K562 (cell line): ENCODE measurements around the gene FBXW9. TPM values are rescaled to one million over a fixed set of nuclear protein-coding genes. Genes with fewer than 3 reads are reported as not detected.
A peak's percentile ranks its signal among the peaks of the same experiment; 100 is the strongest.

Experiments used
- ATAC-seq: fragments of 200-7000 bp; cut with Tn5 transposase; 3 replicates; pipeline ENCODE4 v1.9.1; 2020; ENCODE audit warnings: moderate library complexity
- BruUV-seq: library from RNA; stranded (reverse); fragments of 400-500 nt; replicated peaks from 2 replicates; lab custom pipeline; 2021; lab: Mats Ljungman, UMichigan
- CTCF ChIA-PET: fragments of 300-600 bp; formaldehyde crosslinking; extraction: SDS; loops from one replicate; lab custom pipeline; 2021; ENCODE audit warnings: low intra/inter-chr PET ratio; lab: Yijun Ruan, JAX
- POLR2A ChIA-PET: fragments of 300-600, 350-650 bp; sonication (Branson Sonifier 250); formaldehyde crosslinking; extraction: SDS; loops from one replicate; lab custom pipeline; 2021; ENCODE audit warnings: antibody characterized with exemption, inconsistent platforms; lab: Yijun Ruan, JAX
- DNase-seq, 4 experiments: peaks; one replicate each; pipeline versions ENCODE4 v3.0.0 to v3.0.0-alpha.2; 2011 to 2018; ENCODE audit warnings: low spot score in 3 of 4, mixed read lengths in 3 of 4; ENCODE audit errors: extremely low read depth in 1 of 4
- FAIRE-seq: peaks from 2 replicates; lab custom pipeline; 2011; peaks lifted over from hg19 to GRCh38; lab: Jason Lieb, UNC
- H2AFZ ChIP-seq: 2 replicates; pipeline ENCODE4 v1.6.0; 2011; ENCODE audit warnings: low read depth, low read length, control low read depth, inconsistent platforms
- H3K27ac ChIP-seq: fragments of 200-600 bp; 3 replicates; pipeline ENCODE4 v1.8.0; 2011; ENCODE audit warnings: low read depth, mild to moderate bottlenecking, control low read depth, inconsistent platforms, low read length, moderate library complexity, mixed read lengths; ENCODE audit errors: extremely low read depth
- H3K27me3 ChIP-seq, 2 experiments: fragments of 300-600 bp in 1 of 2; 2 replicates in 1 of 2; 3 replicates in 1 of 2; pipeline versions ENCODE4 v1.6.0 to v1.8.0; 2011; ENCODE audit warnings: inconsistent platforms in 2 of 2, low read length in 2 of 2, mild to moderate bottlenecking in 1 of 2, mixed read lengths in 1 of 2, moderate library complexity in 1 of 2; ENCODE audit not compliant: control insufficient read depth in 2 of 2, insufficient read depth in 2 of 2
- H3K36me3 ChIP-seq: fragments of 300-600 bp; 3 replicates; pipeline ENCODE4 v1.8.0; 2011; ENCODE audit warnings: mild to moderate bottlenecking, low read length, inconsistent platforms; ENCODE audit not compliant: control insufficient read depth, insufficient read depth
- H3K4me1 ChIP-seq, 2 experiments: fragments of 200-600 bp in 1 of 2; replicated peaks in 1 of 2; 2 replicates in 1 of 2; 3 replicates in 1 of 2; pipeline versions ENCODE4 v1.5.1 to v1.8.0; 2011; ENCODE audit warnings: inconsistent platforms in 2 of 2, low read length in 2 of 2, mild to moderate bottlenecking in 1 of 2, mixed read lengths in 1 of 2, moderate library complexity in 1 of 2; ENCODE audit not compliant: control insufficient read depth in 2 of 2, insufficient read depth in 2 of 2
- H3K4me2 ChIP-seq: 2 replicates; pipeline ENCODE4 v1.6.1; 2011; ENCODE audit warnings: low read length, control low read depth, inconsistent platforms, mixed read lengths; ENCODE audit not compliant: insufficient read depth
- H3K4me3 ChIP-seq: fragments of 200-600 bp; sonication (generic), shearing (Covaris generic); 2 replicates; pipeline ENCODE4 v1.5.1; 2016; ENCODE audit warnings: control low read depth, inconsistent platforms
- H3K79me2 ChIP-seq: fragments of 200-600 bp; 3 replicates; pipeline ENCODE4 v1.8.0; 2011; ENCODE audit warnings: low read length, inconsistent platforms; ENCODE audit not compliant: control insufficient read depth, insufficient read depth
- H3K9ac ChIP-seq, 2 experiments: 2 replicates each; pipeline versions ENCODE4 v1.6.0 to v1.6.1; 2011; ENCODE audit warnings: low read depth in 2 of 2, low read length in 2 of 2, control low read depth in 1 of 2, inconsistent platforms in 1 of 2, mild to moderate bottlenecking in 1 of 2, mixed read lengths in 1 of 2; ENCODE audit not compliant: insufficient read depth in 1 of 2
- H3K9me1 ChIP-seq: one replicate; pipeline ENCODE4 v1.6.0; 2011; ENCODE audit warnings: inconsistent platforms, mild to moderate bottlenecking, low read length, moderate library complexity; ENCODE audit not compliant: control insufficient read depth, insufficient read depth
- H3K9me3 ChIP-seq: replicated peaks from 2 replicates; pipeline ENCODE4 v1.5.1; 2011; ENCODE audit warnings: low read depth, low read length, inconsistent platforms; ENCODE audit not compliant: control insufficient read depth, insufficient read depth
- H4K20me1 ChIP-seq: replicated peaks from 2 replicates; pipeline ENCODE4 v1.6.1; 2011; ENCODE audit warnings: low read length, inconsistent platforms, mixed read lengths; ENCODE audit not compliant: control insufficient read depth, insufficient read depth
- CBX1 ChIP-seq: sonication (generic); IDR thresholded peaks from 2 replicates; pipeline ENCODE4 v1.6.1; 2016; ENCODE audit warnings: antibody characterized with exemption, low read depth, mild to moderate bottlenecking
- HNRNPH1 ChIP-seq: fragments of 200-400 bp; formaldehyde crosslinking; optimal IDR thresholded peaks from 2 replicates; pipeline ENCODE3; 2017; ENCODE audit warnings: low read depth, mild to moderate bottlenecking, low read length, moderate library complexity
- HSF4 ChIP-seq: fragments of 250-450 bp; sonication (Bioruptor Pico); IDR thresholded peaks from 2 replicates; pipeline ENCODE4 v2.1.2; 2022; ENCODE audit warnings: mild to moderate bottlenecking, moderate library complexity, borderline replicate concordance
- MAZ ChIP-seq, 2 experiments: fragments of 450-650 bp in 1 of 2; sonication (generic) in 1 of 2; formaldehyde crosslinking; IDR thresholded peaks in 1 of 2; conservative IDR thresholded peaks in 1 of 2; 2 replicates each; pipeline versions ENCODE4 v1.4.0 to v1.5.0; 2020; ENCODE audit warnings: mild to moderate bottlenecking in 1 of 2, missing genetic modification reagents in 1 of 2
- NRF1 ChIP-seq, 2 experiments: fragments of 450-650 bp; IDR thresholded peaks in 1 of 2; conservative IDR thresholded peaks in 1 of 2; 2 replicates each; pipeline ENCODE4 v1.6.1; 2014; ENCODE audit warnings: mild to moderate bottlenecking in 2 of 2
- RFX1 ChIP-seq: fragments of 450-650 bp; IDR thresholded peaks from 2 replicates; pipeline ENCODE4 v1.6.1; 2016; ENCODE audit warnings: mild to moderate bottlenecking, moderate library complexity
- WGBS: fragments of 100-300 bp; shearing (Covaris generic); methylation state at CpG from one replicate; pipeline ENCODE4 v1.1.6; 2016; ENCODE audit warnings: low coverage, mixed read lengths; ENCODE audit not compliant: insufficient coverage; ENCODE audit errors: missing lambda C conversion rate; 5-methylcytosine and 5-hydroxymethylcytosine counted together
- in situ Hi-C: fragments of 300-500 bp; cut with MboI; formaldehyde crosslinking; loops from 4 replicates; pipeline ENCODE4 v1.15.0; 2018; ENCODE audit warnings: inconsistent platforms, mixed read lengths
- intact Hi-C: fragments of 100-400 bp; cut with micrococcal nuclease; formaldehyde crosslinking; loops from 2 replicates; pipeline ENCODE4 v1.14.2; 2022
- polyA plus RNA-seq, 8 experiments: library from polyadenylated mRNA; depleted of rRNA in 4 of 8; stranded (reverse) in 5 of 8; unstranded in 3 of 8; fragments of >200 nt; fragmentation: Nextera tagmentation in 2 of 8; fragmentation: Illumina TruSeq in 1 of 8; extraction: Ambion mirVana in 2 of 8; extraction: Trizol in 1 of 8; gene quantifications; 2 replicates each; pipeline versions ENCODE4 v1.2.1 to v1.2.3, GENCODE V29; 2011 to 2014; ENCODE audit warnings: inconsistent platforms in 1 of 8, missing spikeins in 1 of 8
- total RNA-seq, 7 experiments: library from RNA; depleted of rRNA in 6 of 7; stranded (reverse); fragments of >200 nt in 6 of 7; fragmentation: Illumina TruSeq in 2 of 7; extraction: Trizol in 2 of 7; gene quantifications; 2 replicates each; pipeline versions ENCODE4 v1.2.1 to v1.2.3, GENCODE V29; 2011 to 2021; ENCODE audit warnings: low replicate concordance in 1 of 7
- TF ChIP-seq, protein P1 (sequence below): fragments of 450-650 bp; IDR thresholded peaks from 2 replicates; pipeline ENCODE4 v1.6.1; 2014; ENCODE audit warnings: low read depth, mild to moderate bottlenecking, moderate library complexity, borderline replicate concordance
- TF ChIP-seq, protein P2 (sequence below): sonication (generic); formaldehyde crosslinking; IDR thresholded peaks from 2 replicates; pipeline ENCODE4 v1.9.0; 2022; ENCODE audit warnings: mild to moderate bottlenecking, missing genetic modification reagents
- TF ChIP-seq, protein P3 (sequence below): sonication (generic); formaldehyde crosslinking; IDR thresholded peaks from 2 replicates; pipeline ENCODE4 v1.8.0; 2022; ENCODE audit warnings: mild to moderate bottlenecking, missing genetic modification reagents, borderline replicate concordance

The FBXW9 gene
- total and polyA plus RNA-seq, 9 of the 15 experiments (the other 6 are each of a cell fraction or from before 2014, with no cell fraction given) = 0.23 to 21.7 (median 6.2) TPM

DNA sequence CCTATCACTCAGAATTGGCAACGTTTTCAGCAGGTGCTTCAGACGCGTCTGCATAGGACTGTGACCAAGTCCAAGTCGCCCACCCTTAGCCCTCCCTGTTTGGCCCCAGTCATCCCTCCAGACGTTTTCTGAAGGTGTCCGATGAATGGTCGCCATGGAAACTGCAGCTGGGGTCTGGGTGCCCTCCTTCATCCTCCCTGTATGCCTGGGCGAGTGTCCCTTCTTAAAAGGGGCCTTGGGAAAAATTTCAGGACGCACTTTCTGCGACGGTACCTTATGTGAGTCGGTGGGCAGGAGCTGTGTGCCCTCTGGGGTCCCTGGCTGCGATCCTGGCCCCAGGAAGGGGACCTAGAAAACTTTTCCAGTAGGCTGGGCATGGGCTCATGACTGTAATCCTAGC, 55.0 kb downstream of the FBXW9 start:
- ChIA-PET POLR2A (no interaction called here), CTCF (no interaction called here)
- Histone ChIP-seq H3K4me3 (no peak overlapping the region), H2AFZ (no peak overlapping the region), H3K9me1 (no peaks in the 10 kb centered on the region), H3K36me3 (no peaks in the 10 kb centered on the region), H3K27me3 (no peaks in the 10 kb centered on the region), H3K9ac (no peak overlapping the region), H4K20me1 (no peaks in the 10 kb centered on the region), H3K4me1 (peaks cover 2 to 15% of the 10 kb centered on the region in 2 experiments; a peak in 2 of 5 replicates), H3K79me2 (no peaks in the 10 kb centered on the region), H3K27ac (no peak overlapping the region), H3K4me2 (no peak overlapping the region), H3K9me3 (0 out of 2 replicates have a peak, but pooled peaks cover 6% of the 10 kb centered on the region)
- in situ Hi-C loops (no loop called here), intact Hi-C loops (no loop called here)
- ATAC-seq (no peak), DNase-seq (no peak), FAIRE-seq (no peak)
- BruUV-seq = no TSS peak
- 47% methylated on average over 13 of the region's 13 CpGs for WGBS
- peak; percentile 44 for TF ChIP-seq RFX1
- no peak for TF ChIP-seq HNRNPH1

DNA sequence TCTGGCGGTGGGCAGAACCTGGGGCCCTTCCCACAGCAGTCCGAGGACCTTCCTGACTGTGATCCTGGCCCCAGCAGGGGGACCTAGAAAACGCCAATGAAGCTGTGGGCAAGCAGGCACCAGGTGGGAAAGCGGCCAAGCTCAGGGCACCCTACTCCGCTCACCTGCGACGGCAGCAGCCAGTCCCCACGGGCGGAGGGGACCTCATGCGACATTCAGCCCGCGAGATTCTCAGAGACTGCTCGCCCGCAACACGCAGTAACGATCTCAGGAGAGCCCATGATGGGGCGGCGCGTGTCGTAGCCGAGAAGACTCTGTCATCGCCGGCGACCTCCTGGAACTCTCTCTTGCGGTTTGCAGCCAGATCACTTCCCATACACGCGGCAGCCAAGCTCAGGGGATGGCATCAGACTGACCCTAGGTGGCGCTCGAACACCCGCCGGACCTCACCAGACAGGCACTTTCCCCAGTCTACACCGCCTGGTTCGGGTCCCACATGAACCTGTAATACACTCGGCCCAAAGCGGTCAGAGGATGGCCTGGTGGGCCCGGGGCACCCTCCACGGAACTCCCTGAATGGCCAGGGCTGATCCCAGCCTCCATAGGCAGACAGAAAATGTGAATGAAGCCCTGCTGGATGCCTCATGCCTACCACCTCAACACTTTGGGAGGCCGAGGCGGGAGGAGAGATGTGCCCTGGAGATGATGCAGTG, 56.4 kb downstream of the FBXW9 start:
- CTCF ChIA-PET = no interaction called here
- DNase-seq (peak; percentile 78 to 87 (median 84)), FAIRE-seq (peak; percentile 89), ATAC-seq (peak; percentile 99)
- in situ Hi-C loops (no loop called here), intact Hi-C loops (loop anchor here (1.0 kb wide), 1 partner anchor 32 kb away; no protein-coding TSS in a partner anchor)
- 33% methylated on average over 33 of the region's 39 CpGs for WGBS
- peaks cover 2 to 13% of the 10 kb centered on the region in 2 experiments; a peak in 2 of 5 replicates for H3K4me1 ChIP-seq
- H3K27me3 ChIP-seq = no peaks in the 10 kb centered on the region
- POLR2A ChIA-PET = interaction anchor here (0.7 to 1.3 kb wide), 5 partner anchors 9 to 1826 kb away, joined by 3 to 4 read pairs (median 3); a partner anchor contains a TSS
- H4K20me1 ChIP-seq = no peaks in the 10 kb centered on the region
- BruUV-seq = no TSS peak
- H3K4me2 ChIP-seq = peak overlapping the region; percentile 60
- no peaks in the 10 kb centered on the region for H3K36me3 ChIP-seq
- H3K79me2 ChIP-seq = no peaks in the 10 kb centered on the region
- H3K9me3 ChIP-seq = 0 out of 2 replicates have a peak, but pooled peaks cover 6% of the 10 kb centered on the region
- no peak overlapping the region for H3K27ac ChIP-seq
- H2AFZ ChIP-seq = peak overlapping the region; percentile 96
- peak overlapping the region; percentile 16 to 83; a peak in 3 of 4 replicates for H3K9ac ChIP-seq
- no peaks in the 10 kb centered on the region for H3K9me1 ChIP-seq
- H3K4me3 ChIP-seq = no peak overlapping the region
- TF ChIP-seq CBX1 (peak; percentile 59; the same call in 1 of the 2 replicates), HSF4 (CRISPR knock-in tag) (no peak), NRF1 (conservative IDR thresholded peaks at IDR 0.05 in 1 of 2, IDR thresholded peaks at IDR 0.05 in 1 of 2) (no peak), MAZ (CRISPR knock-in tag; conservative IDR thresholded peaks at IDR 0.05 in 1 of 2, IDR thresholded peaks at IDR 0.05 in 1 of 2) (peak in 1 of 2 experiments; percentile 52; a peak in 1 of 4 replicates)
- TF ChIP-seq, protein P1, sequence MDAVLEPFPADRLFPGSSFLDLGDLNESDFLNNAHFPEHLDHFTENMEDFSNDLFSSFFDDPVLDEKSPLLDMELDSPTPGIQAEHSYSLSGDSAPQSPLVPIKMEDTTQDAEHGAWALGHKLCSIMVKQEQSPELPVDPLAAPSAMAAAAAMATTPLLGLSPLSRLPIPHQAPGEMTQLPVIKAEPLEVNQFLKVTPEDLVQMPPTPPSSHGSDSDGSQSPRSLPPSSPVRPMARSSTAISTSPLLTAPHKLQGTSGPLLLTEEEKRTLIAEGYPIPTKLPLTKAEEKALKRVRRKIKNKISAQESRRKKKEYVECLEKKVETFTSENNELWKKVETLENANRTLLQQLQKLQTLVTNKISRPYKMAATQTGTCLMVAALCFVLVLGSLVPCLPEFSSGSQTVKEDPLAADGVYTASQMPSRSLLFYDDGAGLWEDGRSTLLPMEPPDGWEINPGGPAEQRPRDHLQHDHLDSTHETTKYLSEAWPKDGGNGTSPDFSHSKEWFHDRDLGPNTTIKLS = peak; percentile 68; the same call in 1 of the 2 replicates
- TF ChIP-seq, protein P2, sequence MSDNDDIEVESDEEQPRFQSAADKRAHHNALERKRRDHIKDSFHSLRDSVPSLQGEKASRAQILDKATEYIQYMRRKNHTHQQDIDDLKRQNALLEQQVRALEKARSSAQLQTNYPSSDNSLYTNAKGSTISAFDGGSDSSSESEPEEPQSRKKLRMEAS (CRISPR knock-in tag) = peak; percentile 94
- TF ChIP-seq, protein P3, sequence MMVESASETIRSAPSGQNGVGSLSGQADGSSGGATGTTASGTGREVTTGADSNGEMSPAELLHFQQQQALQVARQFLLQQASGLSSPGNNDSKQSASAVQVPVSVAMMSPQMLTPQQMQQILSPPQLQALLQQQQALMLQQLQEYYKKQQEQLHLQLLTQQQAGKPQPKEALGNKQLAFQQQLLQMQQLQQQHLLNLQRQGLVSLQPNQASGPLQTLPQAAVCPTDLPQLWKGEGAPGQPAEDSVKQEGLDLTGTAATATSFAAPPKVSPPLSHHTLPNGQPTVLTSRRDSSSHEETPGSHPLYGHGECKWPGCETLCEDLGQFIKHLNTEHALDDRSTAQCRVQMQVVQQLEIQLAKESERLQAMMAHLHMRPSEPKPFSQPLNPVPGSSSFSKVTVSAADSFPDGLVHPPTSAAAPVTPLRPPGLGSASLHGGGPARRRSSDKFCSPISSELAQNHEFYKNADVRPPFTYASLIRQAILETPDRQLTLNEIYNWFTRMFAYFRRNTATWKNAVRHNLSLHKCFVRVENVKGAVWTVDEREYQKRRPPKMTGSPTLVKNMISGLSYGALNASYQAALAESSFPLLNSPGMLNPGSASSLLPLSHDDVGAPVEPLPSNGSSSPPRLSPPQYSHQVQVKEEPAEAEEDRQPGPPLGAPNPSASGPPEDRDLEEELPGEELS = peak; percentile 67; the same call in 1 of the 2 replicates
